ENCODE data around the gene RUNX2.

DNA sequence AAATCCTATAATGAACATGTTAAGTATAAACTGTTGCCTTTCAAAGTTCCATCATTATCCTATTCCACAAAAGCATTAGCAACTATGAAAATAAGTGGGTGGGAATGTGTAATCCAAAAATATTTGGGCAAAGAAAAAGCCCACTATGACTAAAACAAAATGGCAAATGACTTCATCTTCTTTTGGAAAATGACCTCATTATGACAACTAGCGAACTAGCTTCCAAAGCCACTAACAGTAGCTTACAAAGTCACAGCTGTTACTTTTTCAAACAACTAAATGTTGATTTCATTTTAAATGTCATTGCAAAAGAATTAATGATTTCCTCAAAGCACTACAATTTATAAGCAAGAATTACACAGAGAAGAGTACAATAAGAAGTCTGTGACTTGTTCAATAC is 49.8 kb upstream of the RUNX2 start:
- TF ChIP-seq POLR2A (IDR thresholded peaks at IDR 0.05) = no peak
- TF ChIP-seq, protein P1, sequence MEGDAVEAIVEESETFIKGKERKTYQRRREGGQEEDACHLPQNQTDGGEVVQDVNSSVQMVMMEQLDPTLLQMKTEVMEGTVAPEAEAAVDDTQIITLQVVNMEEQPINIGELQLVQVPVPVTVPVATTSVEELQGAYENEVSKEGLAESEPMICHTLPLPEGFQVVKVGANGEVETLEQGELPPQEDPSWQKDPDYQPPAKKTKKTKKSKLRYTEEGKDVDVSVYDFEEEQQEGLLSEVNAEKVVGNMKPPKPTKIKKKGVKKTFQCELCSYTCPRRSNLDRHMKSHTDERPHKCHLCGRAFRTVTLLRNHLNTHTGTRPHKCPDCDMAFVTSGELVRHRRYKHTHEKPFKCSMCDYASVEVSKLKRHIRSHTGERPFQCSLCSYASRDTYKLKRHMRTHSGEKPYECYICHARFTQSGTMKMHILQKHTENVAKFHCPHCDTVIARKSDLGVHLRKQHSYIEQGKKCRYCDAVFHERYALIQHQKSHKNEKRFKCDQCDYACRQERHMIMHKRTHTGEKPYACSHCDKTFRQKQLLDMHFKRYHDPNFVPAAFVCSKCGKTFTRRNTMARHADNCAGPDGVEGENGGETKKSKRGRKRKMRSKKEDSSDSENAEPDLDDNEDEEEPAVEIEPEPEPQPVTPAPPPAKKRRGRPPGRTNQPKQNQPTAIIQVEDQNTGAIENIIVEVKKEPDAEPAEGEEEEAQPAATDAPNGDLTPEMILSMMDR (IDR thresholded peaks at IDR 0.05) = no peak

Measured in testis (tissue), 2 donors.